K562 (cell line): ENCODE data around the gene RNF4.
A peak's percentile ranks its signal among the peaks of the same experiment; 100 is the strongest.

Experiments used
- CBX1 ChIP-seq: sonication (generic); IDR thresholded peaks from 2 replicates; pipeline ENCODE4 v1.6.1; 2016; ENCODE audit warnings: antibody characterized with exemption, low read depth, mild to moderate bottlenecking
- CREB1 ChIP-seq, 2 experiments: sonication (generic) in 1 of 2; formaldehyde crosslinking in 1 of 2; IDR thresholded peaks; 2 replicates each; pipeline versions ENCODE4 v1.6.1 to v1.8.0; 2012 to 2022; ENCODE audit warnings: inconsistent platforms in 1 of 2, mild to moderate bottlenecking in 1 of 2, missing genetic modification reagents in 1 of 2, moderate library complexity in 1 of 2
- RCOR1 ChIP-seq, 2 experiments: IDR thresholded peaks; 2 replicates each; pipeline ENCODE4 v1.6.1; 2012; ENCODE audit warnings: low read depth in 2 of 2, low read length in 2 of 2, borderline replicate concordance in 1 of 2, improper control_type of control experiment in 1 of 2
- SIN3B ChIP-seq: fragments of 450-650 bp; IDR thresholded peaks from 2 replicates; pipeline ENCODE4 v1.6.1; 2017; ENCODE audit warnings: low read depth, mild to moderate bottlenecking, moderate library complexity
- TCF7 ChIP-seq: sonication (generic); IDR thresholded peaks from 2 replicates; pipeline ENCODE4 v1.6.1; 2016; ENCODE audit warnings: antibody characterized with exemption, borderline replicate concordance
- ZBTB40 ChIP-seq, 2 experiments: fragments of 450-650 bp in 1 of 2; sonication (generic) in 1 of 2; formaldehyde crosslinking in 1 of 2; IDR thresholded peaks; 2 replicates each; pipeline versions ENCODE4 v1.7.1 to v1.9.0; 2016 to 2022; ENCODE audit warnings: inconsistent platforms in 1 of 2, mild to moderate bottlenecking in 1 of 2, missing genetic modification reagents in 1 of 2
- TF ChIP-seq, protein P1 (sequence below): fragments of 150-350 bp; conservative IDR thresholded peaks from 2 replicates; pipeline ENCODE4 v1.6.1; 2014; ENCODE audit warnings: low read length

DNA sequence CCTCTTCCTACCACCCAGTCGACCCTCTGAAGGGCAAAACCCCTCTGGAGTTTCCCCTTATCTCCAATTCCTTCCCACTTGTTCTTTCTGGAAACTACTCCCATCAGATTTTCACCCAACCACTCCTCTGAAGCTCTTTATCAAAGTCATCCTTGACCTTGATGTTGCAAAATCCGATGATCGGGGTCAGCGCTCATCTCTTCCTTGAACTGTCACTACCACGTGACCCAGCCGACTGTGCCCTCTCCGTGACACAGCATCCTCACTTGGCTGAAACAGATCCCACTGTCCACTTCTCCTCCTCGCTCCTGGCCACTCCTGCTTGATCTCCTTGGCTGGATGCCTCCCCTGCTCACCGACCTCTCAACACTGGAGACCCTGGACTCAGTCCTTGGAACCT, 49.1 kb upstream of the RNF4 start:
- no peak for TF ChIP-seq TCF7
- TF ChIP-seq, protein P1, sequence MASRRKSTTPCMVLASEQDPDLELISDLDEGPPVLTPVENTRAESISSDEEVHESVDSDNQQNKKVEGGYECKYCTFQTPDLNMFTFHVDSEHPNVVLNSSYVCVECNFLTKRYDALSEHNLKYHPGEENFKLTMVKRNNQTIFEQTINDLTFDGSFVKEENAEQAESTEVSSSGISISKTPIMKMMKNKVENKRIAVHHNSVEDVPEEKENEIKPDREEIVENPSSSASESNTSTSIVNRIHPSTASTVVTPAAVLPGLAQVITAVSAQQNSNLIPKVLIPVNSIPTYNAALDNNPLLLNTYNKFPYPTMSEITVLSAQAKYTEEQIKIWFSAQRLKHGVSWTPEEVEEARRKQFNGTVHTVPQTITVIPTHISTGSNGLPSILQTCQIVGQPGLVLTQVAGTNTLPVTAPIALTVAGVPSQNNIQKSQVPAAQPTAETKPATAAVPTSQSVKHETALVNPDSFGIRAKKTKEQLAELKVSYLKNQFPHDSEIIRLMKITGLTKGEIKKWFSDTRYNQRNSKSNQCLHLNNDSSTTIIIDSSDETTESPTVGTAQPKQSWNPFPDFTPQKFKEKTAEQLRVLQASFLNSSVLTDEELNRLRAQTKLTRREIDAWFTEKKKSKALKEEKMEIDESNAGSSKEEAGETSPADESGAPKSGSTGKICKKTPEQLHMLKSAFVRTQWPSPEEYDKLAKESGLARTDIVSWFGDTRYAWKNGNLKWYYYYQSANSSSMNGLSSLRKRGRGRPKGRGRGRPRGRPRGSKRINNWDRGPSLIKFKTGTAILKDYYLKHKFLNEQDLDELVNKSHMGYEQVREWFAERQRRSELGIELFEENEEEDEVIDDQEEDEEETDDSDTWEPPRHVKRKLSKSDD = no peak
- no peak for TF ChIP-seq SIN3B
- TF ChIP-seq RCOR1 (IDR thresholded peaks at IDR 0.05; ENCODE audit: borderline replicate concordance in 1 of 2, low read depth in 2 of 2, low read length in 2 of 2) = peak in 1 of 2 experiments; percentile 89; a peak in 2 of 4 replicates
- TF ChIP-seq ZBTB40 (IDR thresholded peaks at IDR 0.05) = no peak
- no peak for TF ChIP-seq ZBTB40 (CRISPR knock-in tag; IDR thresholded peaks at IDR 0.05)
- TF ChIP-seq CBX1 = no peak
- no peak for TF ChIP-seq CREB1 (IDR thresholded peaks at IDR 0.05)
- no peak for TF ChIP-seq CREB1 (CRISPR knock-in tag; IDR thresholded peaks at IDR 0.05)
